H1 (cell line): ENCODE data around the gene TTC28. TPM values are rescaled to one million over a fixed set of nuclear protein-coding genes. Genes with fewer than 3 reads are reported as not detected.

ENCODE experiments used
- CBX8 ChIP-seq: fragments of 300-800, 300-1000 bp; sonication (generic); IDR thresholded peaks from 2 replicates; pipeline ENCODE4 v1.7.1; 2016; ENCODE audit warnings: low read depth, low read length, borderline replicate concordance
- EZH2 ChIP-seq: fragments of 200-600 bp; sonication (generic); IDR thresholded peaks from 2 replicates; pipeline ENCODE4 v1.7.1; 2012; ENCODE audit warnings: low read depth, mild to moderate bottlenecking, moderate library complexity, low read length, inconsistent platforms; ENCODE audit not compliant: severe bottlenecking
- KDM4A ChIP-seq: IDR thresholded peaks from one replicate; pipeline ENCODE4 v1.7.1; 2012; ENCODE audit warnings: low read depth, mild to moderate bottlenecking, moderate library complexity, low read length, inconsistent platforms; ENCODE audit not compliant: severe bottlenecking
- NANOG ChIP-seq: IDR thresholded peaks from 2 replicates; pipeline ENCODE4 v1.6.1; 2011; ENCODE audit warnings: low read length, low read depth, mild to moderate bottlenecking, inconsistent platforms; ENCODE audit not compliant: insufficient read depth, poor library complexity, severe bottlenecking
- POLR2AphosphoS5 ChIP-seq: IDR thresholded peaks from 2 replicates; pipeline ENCODE4 v1.6.1; 2011; ENCODE audit warnings: low read depth, low read length
- RNF2 ChIP-seq: fragments of 200-900, 300-1000 bp; sonication (generic); IDR thresholded peaks from 2 replicates; pipeline ENCODE4 v1.7.1; 2016; ENCODE audit warnings: borderline replicate concordance, low read depth, mild to moderate bottlenecking, antibody characterized with exemption, low read length; ENCODE audit not compliant: poor library complexity, severe bottlenecking; ENCODE audit errors: missing control alignments
- SAP30 ChIP-seq: fragments of 300-600 bp; sonication (generic); IDR thresholded peaks from 2 replicates; pipeline ENCODE4 v1.7.1; 2012; ENCODE audit warnings: low read length, moderate library complexity, mild to moderate bottlenecking, inconsistent platforms; ENCODE audit not compliant: insufficient read depth, insufficient replicate concordance
- TEAD4 ChIP-seq: IDR thresholded peaks from 2 replicates; pipeline ENCODE4 v1.6.1; 2012; ENCODE audit warnings: low read depth, low read length, inconsistent platforms, mixed read lengths
- polyA plus RNA-seq, 7 experiments: library from polyadenylated mRNA; depleted of rRNA in 3 of 7; stranded (reverse) in 5 of 7; unstranded in 2 of 7; fragments of >200 nt in 5 of 7; fragments of 200-250 nt in 2 of 7; gene quantifications; 1 replicate in 5 of 7; 2 replicates in 1 of 7; 4 replicates in 1 of 7; pipeline versions ENCODE4 v1.2.1 to v1.2.3, GENCODE V29; 2011 to 2013; ENCODE audit warnings: missing spikeins in 2 of 7, mixed read lengths in 2 of 7
- total RNA-seq: library from RNA; stranded (reverse); fragmentation: NEBNext Ultra II Directional; extraction: Animal tissue kit (Norgen Biotek cat#: 25700); gene quantifications from 2 replicates; pipeline ENCODE4 v1.2.1, GENCODE V29; 2021
- TF ChIP-seq, protein P1 (sequence below): fragments of 300-600 bp; sonication (generic); IDR thresholded peaks from 2 replicates; pipeline ENCODE4 v1.7.1; 2012; ENCODE audit warnings: low read length, moderate library complexity, mild to moderate bottlenecking, inconsistent platforms; ENCODE audit not compliant: insufficient replicate concordance

Gene TTC28
- total and polyA plus RNA-seq, 2 of the 8 experiments (the other 6 are each of a cell fraction or from before 2014, with no cell fraction given): 2.6 to 12.6 TPM

- TF ChIP-seq, protein P1, sequence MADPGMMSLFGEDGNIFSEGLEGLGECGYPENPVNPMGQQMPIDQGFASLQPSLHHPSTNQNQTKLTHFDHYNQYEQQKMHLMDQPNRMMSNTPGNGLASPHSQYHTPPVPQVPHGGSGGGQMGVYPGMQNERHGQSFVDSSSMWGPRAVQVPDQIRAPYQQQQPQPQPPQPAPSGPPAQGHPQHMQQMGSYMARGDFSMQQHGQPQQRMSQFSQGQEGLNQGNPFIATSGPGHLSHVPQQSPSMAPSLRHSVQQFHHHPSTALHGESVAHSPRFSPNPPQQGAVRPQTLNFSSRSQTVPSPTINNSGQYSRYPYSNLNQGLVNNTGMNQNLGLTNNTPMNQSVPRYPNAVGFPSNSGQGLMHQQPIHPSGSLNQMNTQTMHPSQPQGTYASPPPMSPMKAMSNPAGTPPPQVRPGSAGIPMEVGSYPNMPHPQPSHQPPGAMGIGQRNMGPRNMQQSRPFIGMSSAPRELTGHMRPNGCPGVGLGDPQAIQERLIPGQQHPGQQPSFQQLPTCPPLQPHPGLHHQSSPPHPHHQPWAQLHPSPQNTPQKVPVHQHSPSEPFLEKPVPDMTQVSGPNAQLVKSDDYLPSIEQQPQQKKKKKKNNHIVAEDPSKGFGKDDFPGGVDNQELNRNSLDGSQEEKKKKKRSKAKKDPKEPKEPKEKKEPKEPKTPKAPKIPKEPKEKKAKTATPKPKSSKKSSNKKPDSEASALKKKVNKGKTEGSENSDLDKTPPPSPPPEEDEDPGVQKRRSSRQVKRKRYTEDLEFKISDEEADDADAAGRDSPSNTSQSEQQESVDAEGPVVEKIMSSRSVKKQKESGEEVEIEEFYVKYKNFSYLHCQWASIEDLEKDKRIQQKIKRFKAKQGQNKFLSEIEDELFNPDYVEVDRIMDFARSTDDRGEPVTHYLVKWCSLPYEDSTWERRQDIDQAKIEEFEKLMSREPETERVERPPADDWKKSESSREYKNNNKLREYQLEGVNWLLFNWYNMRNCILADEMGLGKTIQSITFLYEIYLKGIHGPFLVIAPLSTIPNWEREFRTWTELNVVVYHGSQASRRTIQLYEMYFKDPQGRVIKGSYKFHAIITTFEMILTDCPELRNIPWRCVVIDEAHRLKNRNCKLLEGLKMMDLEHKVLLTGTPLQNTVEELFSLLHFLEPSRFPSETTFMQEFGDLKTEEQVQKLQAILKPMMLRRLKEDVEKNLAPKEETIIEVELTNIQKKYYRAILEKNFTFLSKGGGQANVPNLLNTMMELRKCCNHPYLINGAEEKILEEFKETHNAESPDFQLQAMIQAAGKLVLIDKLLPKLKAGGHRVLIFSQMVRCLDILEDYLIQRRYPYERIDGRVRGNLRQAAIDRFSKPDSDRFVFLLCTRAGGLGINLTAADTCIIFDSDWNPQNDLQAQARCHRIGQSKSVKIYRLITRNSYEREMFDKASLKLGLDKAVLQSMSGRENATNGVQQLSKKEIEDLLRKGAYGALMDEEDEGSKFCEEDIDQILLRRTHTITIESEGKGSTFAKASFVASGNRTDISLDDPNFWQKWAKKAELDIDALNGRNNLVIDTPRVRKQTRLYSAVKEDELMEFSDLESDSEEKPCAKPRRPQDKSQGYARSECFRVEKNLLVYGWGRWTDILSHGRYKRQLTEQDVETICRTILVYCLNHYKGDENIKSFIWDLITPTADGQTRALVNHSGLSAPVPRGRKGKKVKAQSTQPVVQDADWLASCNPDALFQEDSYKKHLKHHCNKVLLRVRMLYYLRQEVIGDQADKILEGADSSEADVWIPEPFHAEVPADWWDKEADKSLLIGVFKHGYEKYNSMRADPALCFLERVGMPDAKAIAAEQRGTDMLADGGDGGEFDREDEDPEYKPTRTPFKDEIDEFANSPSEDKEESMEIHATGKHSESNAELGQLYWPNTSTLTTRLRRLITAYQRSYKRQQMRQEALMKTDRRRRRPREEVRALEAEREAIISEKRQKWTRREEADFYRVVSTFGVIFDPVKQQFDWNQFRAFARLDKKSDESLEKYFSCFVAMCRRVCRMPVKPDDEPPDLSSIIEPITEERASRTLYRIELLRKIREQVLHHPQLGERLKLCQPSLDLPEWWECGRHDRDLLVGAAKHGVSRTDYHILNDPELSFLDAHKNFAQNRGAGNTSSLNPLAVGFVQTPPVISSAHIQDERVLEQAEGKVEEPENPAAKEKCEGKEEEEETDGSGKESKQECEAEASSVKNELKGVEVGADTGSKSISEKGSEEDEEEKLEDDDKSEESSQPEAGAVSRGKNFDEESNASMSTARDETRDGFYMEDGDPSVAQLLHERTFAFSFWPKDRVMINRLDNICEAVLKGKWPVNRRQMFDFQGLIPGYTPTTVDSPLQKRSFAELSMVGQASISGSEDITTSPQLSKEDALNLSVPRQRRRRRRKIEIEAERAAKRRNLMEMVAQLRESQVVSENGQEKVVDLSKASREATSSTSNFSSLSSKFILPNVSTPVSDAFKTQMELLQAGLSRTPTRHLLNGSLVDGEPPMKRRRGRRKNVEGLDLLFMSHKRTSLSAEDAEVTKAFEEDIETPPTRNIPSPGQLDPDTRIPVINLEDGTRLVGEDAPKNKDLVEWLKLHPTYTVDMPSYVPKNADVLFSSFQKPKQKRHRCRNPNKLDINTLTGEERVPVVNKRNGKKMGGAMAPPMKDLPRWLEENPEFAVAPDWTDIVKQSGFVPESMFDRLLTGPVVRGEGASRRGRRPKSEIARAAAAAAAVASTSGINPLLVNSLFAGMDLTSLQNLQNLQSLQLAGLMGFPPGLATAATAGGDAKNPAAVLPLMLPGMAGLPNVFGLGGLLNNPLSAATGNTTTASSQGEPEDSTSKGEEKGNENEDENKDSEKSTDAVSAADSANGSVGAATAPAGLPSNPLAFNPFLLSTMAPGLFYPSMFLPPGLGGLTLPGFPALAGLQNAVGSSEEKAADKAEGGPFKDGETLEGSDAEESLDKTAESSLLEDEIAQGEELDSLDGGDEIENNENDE: no peak
- no peak for TF ChIP-seq RNF2
- TF ChIP-seq KDM4A: no peak
- no peak for TF ChIP-seq CBX8
- no peak for TF ChIP-seq SAP30
- no peak for TF ChIP-seq POLR2AphosphoS5
- no peak for TF ChIP-seq TEAD4
- TF ChIP-seq NANOG: no peak
- no peak for TF ChIP-seq EZH2
These were observed 550.8 kb downstream of the TTC28 start (continued) for GRCh38 chr22:28128827-28129226.
